Measurements from ENCODE around the gene PLA2G12B. TPM values are rescaled to one million over a fixed set of nuclear protein-coding genes. Genes with fewer than 3 reads are reported as not detected.
"Not testable (repeated sequence)": the region's sequence is repeated elsewhere in the genome, so short reads cannot be mapped to it uniquely, and the experiment has no call there.

PLA2G12B gene
- polyA plus RNA-seq, 1 donor = 0.17 TPM

DNA sequence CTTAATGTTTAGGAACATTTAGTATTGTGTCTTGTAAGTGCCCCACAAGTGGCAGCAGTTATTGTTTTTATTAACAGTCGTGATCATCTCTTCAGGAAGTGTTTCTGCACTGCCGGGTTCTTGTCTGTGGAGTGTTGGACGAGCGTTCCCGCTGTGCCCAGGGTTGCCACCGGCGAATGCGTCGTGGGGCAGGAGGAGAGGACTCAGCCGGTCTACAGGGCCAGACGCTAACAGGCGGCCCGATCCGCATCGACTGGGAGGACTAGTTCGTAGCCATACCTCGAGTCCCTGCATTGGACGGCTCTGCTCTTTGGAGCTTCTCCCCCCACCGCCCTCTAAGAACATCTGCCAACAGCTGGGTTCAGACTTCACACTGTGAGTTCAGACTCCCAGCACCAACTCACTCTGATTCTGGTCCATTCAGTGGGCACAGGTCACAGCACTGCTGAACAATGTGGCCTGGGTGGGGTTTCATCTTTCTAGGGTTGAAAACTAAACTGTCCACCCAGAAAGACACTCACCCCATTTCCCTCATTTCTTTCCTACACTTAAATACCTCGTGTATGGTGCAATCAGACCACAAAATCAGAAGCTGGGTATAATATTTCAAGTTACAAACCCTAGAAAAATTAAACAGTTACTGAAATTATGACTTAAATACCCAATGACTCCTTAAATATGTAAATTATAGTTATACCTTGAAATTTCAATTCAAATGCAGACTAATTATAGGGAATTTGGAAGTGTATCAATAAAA lies 22.2 kb downstream of the PLA2G12B start:
- no peak for DNase-seq

GRCh38 chr10:72930276-72930675 lies 24.3 kb downstream of the PLA2G12B start:
- DNase-seq = peak; percentile 58

- no peak for DNase-seq
These were observed 25.8 kb downstream of the PLA2G12B start for GRCh38 chr10:72928798-72929197.

DNA sequence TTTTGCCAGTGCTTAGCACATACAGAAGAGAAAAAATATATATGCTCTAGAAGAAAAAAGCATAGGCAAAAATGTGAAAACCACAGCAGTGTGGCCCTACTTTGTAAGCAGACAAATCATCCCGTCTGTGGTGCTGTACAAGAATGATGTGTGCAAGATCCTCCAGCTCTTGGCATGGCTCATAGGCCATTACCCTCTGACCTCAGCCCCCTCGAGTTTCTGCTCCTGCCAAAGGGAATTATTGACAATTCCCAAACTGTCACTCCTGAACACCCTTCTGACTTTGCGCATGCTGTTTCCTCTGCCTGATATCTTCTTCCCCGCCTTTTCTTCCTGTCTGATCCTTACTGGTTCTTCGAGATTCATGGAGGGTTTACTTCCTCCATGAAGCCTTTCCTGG lies 27.1 kb downstream of the PLA2G12B start:
- no peak for DNase-seq

- DNase-seq = no peak
These were observed 28.6 kb downstream of the PLA2G12B start for GRCh38 chr10:72925951-72926465.

DNA sequence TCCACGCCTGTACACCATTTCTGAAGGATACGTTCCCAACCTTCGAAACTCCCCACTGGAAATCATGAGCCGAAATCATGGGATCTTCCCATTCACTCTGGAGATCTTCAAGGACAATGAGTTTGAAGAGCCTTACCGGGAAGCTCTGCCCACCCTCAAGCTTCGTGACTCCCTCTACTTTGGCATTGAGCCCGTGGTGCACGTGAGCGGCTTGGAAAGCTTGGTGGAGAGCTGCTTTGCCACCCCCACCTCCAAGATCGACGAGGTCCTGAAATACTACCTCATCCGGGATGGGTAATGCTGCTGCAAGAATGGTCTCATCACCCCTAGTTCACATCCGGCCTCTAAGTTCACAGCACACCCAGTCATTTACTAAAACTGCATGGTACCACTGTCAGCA lies 30.3 kb downstream of the PLA2G12B start:
- no peak for DNase-seq

GRCh38 chr10:72921147-72921683 lies 33.4 kb downstream of the PLA2G12B start:
- not testable (repeated sequence) for DNase-seq

DNA sequence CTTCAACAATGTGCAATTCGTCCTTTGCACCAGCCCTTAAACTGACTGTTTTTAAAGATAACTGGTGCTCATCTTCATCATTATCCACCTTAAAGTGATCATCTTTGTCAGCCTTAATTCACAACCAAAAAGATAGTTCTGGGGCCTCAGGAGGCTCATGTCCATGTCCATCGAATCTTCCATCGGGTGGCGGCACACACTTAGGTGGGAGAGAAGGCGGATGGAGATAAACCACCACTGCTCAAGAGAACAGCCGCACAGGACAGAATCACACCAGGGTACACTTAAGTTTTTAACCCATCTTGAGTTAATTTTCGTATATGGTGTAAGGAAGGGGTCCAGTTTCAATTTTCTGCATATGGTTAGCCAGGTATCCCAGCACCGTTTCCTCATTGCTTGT lies 36.3 kb downstream of the PLA2G12B start:
- no peak for DNase-seq

DNA sequence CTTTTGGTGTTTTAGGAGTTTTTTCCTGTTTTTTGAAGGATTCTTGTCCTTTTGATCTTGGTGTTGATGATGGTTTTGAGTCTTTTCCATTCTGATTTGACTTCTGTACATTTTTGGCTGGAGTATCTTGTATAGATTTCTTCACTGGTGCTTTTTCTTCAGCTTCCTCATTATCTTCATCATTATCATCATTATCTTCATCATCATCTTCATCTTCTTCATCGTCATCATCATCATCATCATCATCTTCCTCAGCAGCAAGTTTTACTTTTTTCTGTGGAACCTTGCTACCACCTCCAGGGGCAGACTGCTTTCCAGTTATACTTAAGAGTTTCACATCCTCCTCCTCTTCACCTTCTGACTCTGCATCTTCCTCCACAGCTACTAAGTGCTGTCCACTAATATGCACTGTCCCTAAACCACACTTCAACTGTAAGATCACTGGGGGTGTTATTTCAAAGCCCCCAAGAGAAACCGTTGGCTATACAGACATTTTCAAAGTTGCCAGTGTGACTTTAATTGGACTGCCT lies 36.7 kb downstream of the PLA2G12B start:
- not testable (repeated sequence) for DNase-seq

DNA sequence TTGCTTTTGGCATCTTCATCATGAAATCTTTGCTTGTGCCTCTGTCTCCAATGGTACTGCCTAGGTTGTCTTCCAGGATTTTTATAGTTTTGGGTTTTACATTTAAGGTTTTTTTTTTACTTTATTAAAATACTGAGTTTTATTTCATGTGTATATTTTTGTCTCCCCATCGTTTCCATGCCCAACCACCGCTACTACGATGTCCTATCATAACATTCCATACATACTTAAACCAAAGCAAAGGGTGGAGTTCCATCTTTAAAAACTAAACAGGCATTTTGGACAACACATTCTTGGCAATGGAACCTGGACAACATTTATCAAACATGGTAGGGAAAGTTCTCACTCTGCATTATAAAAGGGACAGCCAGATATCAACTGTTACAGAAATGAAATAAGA lies 37.4 kb downstream of the PLA2G12B start:
- not testable (repeated sequence) for DNase-seq

DNA sequence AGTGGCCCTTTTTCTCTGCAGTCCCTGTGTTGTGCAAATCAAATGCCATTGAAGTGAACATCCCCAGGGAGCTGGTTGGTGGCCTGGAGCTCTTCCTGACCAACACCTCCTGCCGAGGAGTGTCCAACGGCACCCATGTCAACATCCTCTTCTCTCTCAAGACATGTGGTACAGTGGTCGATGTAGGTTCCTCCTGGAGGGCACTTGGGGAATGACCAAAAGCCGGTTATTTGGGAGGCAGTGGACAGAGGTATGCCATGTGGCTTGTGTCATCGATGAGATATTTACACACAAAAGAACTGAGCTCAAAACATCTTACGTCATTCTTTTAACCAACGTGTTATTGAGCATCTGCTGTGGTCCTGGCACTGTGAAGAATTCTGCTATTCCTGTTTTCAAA lies 41.3 kb downstream of the PLA2G12B start:
- no peak for DNase-seq

- no peak for DNase-seq
These were observed 41.9 kb downstream of the PLA2G12B start for GRCh38 chr10:72912736-72913135.

- DNase-seq = no peak
These were observed 42.8 kb downstream of the PLA2G12B start for GRCh38 chr10:72911758-72912157.

DNA sequence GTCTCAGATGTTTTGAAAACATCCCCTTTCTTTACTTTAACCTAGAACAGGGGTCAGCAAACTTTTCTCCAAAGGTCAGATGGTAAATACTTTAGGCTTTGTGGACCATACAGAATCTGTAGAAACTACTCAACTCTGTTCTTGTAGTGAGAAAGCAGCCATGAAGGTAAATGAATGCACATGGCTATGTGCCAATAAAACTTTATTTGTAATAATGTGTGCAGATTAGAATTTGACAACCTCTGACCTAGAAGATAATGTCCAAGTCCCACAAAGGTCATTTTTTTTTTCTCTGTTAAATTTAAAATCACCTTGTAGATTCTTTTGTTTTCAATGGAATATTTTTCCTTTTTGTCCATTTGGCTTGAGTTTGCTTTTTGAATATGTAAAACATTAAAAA lies 43.9 kb downstream of the PLA2G12B start:
- DNase-seq = no peak

DNA sequence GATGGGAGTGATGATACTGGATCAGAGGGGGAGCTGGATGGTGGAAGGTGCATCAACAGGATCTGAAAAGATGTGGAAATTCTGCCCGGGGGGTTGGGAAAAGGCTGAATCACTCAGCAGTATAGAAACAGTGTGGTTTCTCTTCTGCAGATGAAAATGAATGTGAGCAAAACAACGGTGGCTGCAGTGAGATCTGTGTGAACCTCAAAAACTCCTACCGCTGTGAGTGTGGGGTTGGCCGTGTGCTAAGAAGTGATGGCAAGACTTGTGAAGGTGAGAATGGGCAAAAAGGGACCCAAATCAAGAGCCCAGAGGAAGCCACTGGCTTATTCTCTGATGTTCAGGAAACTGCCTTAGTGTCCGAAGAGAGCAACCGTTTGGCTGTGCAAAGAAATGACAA lies 48.2 kb downstream of the PLA2G12B start:
- no peak for DNase-seq

- DNase-seq = no peak
These were observed 49.8 kb downstream of the PLA2G12B start for GRCh38 chr10:72904806-72905205.

- not testable (repeated sequence) for DNase-seq
These were observed 50.6 kb downstream of the PLA2G12B start for GRCh38 chr10:72903941-72904446.

DNA sequence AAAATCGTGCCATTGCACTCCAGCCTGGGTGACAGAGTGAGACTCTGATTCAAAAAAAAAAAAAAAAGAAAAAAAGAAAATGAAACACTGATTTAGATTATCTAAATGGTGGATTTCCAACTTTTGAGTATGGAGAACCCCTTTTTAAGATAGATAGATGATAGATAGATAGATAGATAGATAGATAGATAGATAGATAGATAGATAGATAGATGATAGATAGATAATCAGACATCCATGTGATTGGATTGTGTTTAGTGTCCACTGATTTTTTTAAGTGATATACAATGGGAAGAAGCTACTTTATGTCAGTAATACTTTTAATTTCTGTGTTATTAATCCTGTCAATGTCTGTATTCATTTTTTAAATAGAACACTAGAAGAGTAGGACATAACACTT lies 55.1 kb downstream of the PLA2G12B start:
- no peak for DNase-seq

DNA sequence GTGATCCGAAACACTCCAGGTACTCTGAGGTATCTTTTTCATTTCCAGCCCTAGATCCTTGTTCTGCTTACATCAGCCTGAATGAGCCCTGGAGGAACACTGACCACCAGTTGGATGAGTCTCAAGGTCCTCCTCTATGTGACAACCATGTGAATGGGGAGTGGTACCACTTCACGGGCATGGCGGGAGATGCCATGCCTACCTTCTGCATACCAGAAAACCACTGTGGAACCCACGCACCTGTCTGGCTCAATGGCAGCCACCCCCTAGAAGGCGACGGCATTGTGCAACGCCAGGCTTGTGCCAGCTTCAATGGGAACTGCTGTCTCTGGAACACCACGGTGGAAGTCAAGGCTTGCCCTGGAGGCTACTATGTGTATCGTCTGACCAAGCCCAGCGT lies 56.0 kb downstream of the PLA2G12B start:
- no peak for DNase-seq

DNA sequence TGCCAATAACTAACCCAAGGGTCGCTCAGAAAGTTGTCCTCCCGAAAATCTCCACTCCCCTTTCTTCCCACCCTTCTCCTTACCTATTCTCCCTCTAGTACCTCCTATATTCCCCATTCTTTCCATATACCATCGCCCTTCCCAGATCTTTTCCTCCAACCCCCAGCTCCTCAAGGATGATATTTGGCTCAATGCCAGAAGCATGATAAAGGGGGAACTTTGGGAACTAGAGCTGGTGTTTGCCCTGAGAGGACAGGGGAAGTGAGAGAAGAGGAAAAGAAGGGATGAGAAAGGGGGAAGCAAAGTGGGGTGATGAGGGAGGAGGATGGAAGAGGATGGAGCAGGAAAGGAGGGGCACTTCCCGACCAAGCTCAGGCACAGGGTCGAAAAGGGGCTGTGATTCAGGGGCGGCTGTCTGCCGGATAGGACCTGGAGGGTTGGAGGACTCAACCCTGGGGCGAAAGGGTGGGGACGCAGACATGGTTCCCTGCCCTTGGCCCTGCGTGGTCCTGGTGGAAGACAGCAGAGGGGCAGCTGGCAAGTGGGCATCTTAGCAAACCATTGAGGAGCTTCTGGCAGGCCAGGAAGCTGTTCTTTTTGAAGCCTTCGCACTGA lies 59.3 kb downstream of the PLA2G12B start:
- peak; percentile 22 for DNase-seq

GRCh38 chr10:72893136-72893798 lies 61.3 kb downstream of the PLA2G12B start, which contains the start of gene OIT3:
TSS of gene OIT3 (plus strand) at chr10:72893739. CDS start at chr10:72893799, 60 bp downstream.
- DNase-seq = no peak

- DNase-seq = no peak
These were observed 64.5 kb downstream of the PLA2G12B start for GRCh38 chr10:72890086-72890485.

DNA sequence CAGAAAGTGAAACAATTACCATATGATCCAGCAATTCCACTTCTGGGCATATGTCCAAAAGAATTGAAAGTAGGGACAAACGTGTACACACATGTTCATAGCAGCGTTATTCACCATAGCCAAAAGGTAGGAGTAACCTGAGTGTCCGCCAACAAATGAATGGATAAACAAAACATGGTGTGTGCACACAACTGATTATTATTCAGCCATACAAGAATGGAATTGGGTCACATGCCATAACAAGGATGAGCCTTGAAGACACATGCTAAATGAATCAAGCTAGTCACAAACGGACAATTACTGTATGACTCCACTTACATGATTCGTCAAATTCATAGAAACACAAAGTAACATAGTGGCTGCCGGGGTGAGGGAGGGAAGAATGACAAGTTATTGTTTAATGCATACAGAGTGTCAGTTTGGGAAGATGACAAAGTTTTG lies 65.2 kb downstream of the PLA2G12B start:
- DNase-seq = peak; percentile 54
